Measurements from ENCODE around the gene ADARB2. TPM values are rescaled to one million over a fixed set of nuclear protein-coding genes. Genes with fewer than 3 reads are reported as not detected.
"Not testable (repeated sequence)": the region's sequence is repeated elsewhere in the genome, so short reads cannot be mapped to it uniquely, and the experiment has no call there.

The ADARB2 gene
- total RNA-seq, 8 experiments from 2014 or later: 0.13 to 2.6 (median 1.5) TPM

DNA sequence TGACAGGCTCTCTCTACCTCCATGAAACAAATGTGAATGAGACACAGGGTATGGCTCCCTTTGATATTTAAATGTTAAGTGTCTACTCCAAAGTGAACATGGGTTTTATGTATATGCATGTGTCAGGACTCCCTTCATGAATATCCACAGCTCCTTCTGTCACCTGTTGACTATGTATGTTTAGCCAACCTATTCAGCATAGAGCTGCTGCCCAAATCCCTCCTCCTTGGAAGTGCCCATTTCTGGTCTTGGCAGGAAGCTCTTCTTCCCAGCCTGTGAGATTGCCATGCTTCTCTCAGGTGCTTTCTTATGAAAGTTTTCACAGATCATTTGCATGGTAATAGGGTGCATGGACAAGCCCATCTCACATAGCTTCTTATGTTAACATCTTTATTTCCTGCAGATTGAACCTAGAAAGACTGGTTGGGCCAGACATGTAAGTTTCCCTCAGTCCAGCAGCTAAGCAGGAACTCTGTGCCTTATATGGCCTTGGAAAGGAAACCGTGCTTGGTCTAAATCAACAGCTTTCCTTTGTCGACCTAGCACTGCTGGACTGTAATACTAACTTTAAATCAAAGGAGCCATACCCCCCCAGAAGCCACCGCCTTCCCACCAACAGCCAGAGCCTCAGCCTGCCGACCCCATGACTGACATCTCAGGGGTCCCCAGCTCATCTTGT lies 288.9 kb downstream of the ADARB2 start:
- H3K4me3 ChIP-seq: no peak overlapping the region
- ATAC-seq (replicated peaks in 6 of 8): no peak
- H3K4me1 ChIP-seq (replicated peaks in 1 of 2): peaks cover 12 to 15% of the 10 kb centered on the region in 2 donors
- H3K27ac ChIP-seq: no peak overlapping the region
- in situ Hi-C loops (cut with MboI; ENCODE audit: low pct_unique_long_range_greater_than_20kb in 2 of 9, low sequenced_read_pairs in 9 of 9, unreplicated experiment in 9 of 9): no loop called here
- WGBS, 10 experiments: 0 to 47% (median 21%) methylated on average over 1 to 4 of the region's 4 CpGs; no CpG with 5 or more reads in 6 of the 10 experiments

GRCh38 chr10:1444826-1445225 lies 292.5 kb downstream of the ADARB2 start:
- 8 to 100% (median 49%) methylated on average over 1 to 2 of the region's 2 CpGs; no CpG with 5 or more reads in 4 of the 10 experiments for WGBS, 10 experiments
- no peak for ATAC-seq (replicated peaks in 6 of 8)

DNA sequence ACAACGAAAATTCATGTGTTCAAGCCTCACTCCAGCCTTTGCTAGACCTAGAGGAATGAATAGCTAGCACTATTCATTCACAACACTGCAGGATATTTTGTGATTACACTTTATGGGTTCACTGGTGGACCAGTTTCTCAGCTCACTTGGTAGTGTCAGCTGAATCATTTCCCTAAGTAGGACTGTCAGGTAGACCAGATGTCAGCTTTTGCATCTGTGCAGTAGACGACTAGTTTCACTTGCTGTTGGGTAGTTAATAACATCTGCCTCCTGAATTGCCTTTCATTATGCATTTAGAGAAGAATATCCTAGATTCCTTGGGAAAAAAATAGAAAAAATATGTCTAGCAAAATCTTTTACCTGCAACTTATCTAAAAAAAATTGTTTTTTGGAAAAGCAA lies 296.4 kb downstream of the ADARB2 start:
- in situ Hi-C loops (cut with MboI; ENCODE audit: low pct_unique_long_range_greater_than_20kb in 2 of 9, low sequenced_read_pairs in 9 of 9, unreplicated experiment in 9 of 9): no loop called here
- ATAC-seq (replicated peaks in 6 of 8): no peak
- Histone ChIP-seq H3K4me1 (replicated peaks in 1 of 2) (peaks cover 0 to 6% of the 10 kb centered on the region in 2 donors), H3K27ac (no peak overlapping the region), H3K4me3 (no peak overlapping the region)
- WGBS, 10 experiments: 0 to 81% (median 32%) methylated on average over 1 to 2 of the region's 2 CpGs; no CpG with 5 or more reads in 2 of the 10 experiments

More at GRCh38 chr10:1444826-1445225, 292.5 kb downstream of the ADARB2 start:
- H3K4me3 ChIP-seq: no peak overlapping the region
- in situ Hi-C loops (cut with MboI; ENCODE audit: low pct_unique_long_range_greater_than_20kb in 2 of 9, low sequenced_read_pairs in 9 of 9, unreplicated experiment in 9 of 9): no loop called here
- peaks cover 6 to 7% of the 10 kb centered on the region in 2 donors for H3K4me1 ChIP-seq (replicated peaks in 1 of 2)
- H3K27ac ChIP-seq: no peak overlapping the region

- Histone ChIP-seq H3K4me1 (replicated peaks in 1 of 2) (peaks cover 9 to 18% of the 10 kb centered on the region in 2 donors), H3K27ac (no peak overlapping the region), H3K4me3 (no peak overlapping the region)
- 0 to 100% (median 80%) methylated on average over 1 to 19 of the region's 22 CpGs for WGBS, 10 experiments
- peak in 5 of 8 experiments; percentile 21 to 85 (median 60) for ATAC-seq (replicated peaks in 6 of 8)
- in situ Hi-C loops (cut with MboI; ENCODE audit: low pct_unique_long_range_greater_than_20kb in 2 of 9, low sequenced_read_pairs in 9 of 9, unreplicated experiment in 9 of 9): no loop called here
Observed at GRCh38 chr10:1434912-1435692, 302.2 kb downstream of the ADARB2 start.

DNA sequence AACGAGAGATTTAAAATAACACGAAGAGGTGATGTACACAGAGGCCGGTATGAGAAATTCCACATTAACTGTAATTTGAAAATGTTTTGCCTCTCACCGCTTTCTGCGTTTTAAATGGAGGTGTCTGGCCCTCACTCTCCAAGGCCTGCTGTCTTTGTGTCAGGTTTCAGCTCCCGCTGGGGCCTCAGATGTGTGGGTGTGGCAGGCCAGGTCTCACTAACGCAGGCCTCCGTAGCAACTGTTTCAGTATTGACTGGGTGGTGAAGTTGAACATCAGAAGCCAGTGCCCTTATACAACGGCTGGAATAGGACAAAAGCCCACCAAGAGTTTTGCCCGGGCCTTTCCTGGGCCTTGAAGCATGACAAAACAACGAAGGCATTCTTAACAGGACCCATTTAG lies 303.1 kb downstream of the ADARB2 start:
- Histone ChIP-seq H3K4me1 (replicated peaks in 1 of 2) (peaks cover 9 to 18% of the 10 kb centered on the region in 2 donors), H3K4me3 (no peak overlapping the region), H3K27ac (no peak overlapping the region)
- ATAC-seq (replicated peaks in 6 of 8): no peak
- 0 to 100% (median 55%) methylated on average over 1 to 10 of the region's 11 CpGs for WGBS, 10 experiments
- in situ Hi-C loops (cut with MboI; ENCODE audit: low pct_unique_long_range_greater_than_20kb in 2 of 9, low sequenced_read_pairs in 9 of 9, unreplicated experiment in 9 of 9): no loop called here

GRCh38 chr10:1432161-1432560 lies 305.2 kb downstream of the ADARB2 start:
- WGBS, 10 experiments: 0 to 100% (median 77%) methylated on average over 1 to 3 of the region's 3 CpGs
- no peak overlapping the region for H3K27ac ChIP-seq
- no peak for ATAC-seq (replicated peaks in 6 of 8)
- in situ Hi-C loops (cut with MboI; ENCODE audit: low pct_unique_long_range_greater_than_20kb in 2 of 9, low sequenced_read_pairs in 9 of 9, unreplicated experiment in 9 of 9): no loop called here
- H3K4me1 ChIP-seq (replicated peaks in 1 of 2): peaks cover 9 to 18% of the 10 kb centered on the region in 2 donors
- no peak overlapping the region for H3K4me3 ChIP-seq

- in situ Hi-C loops (cut with MboI; ENCODE audit: low pct_unique_long_range_greater_than_20kb in 2 of 9, low sequenced_read_pairs in 9 of 9, unreplicated experiment in 9 of 9): no loop called here
- H3K4me3 ChIP-seq: no peak overlapping the region
- 0 to 100% (median 83%) methylated on average over 1 of the region's 1 CpG; no CpG with 5 or more reads in 3 of the 10 experiments for WGBS, 10 experiments
- H3K4me1 ChIP-seq (replicated peaks in 1 of 2): peaks cover 9 to 13% of the 10 kb centered on the region in 2 donors
- H3K27ac ChIP-seq: no peak overlapping the region
- ATAC-seq (replicated peaks in 6 of 8): no peak
Observed at GRCh38 chr10:1431229-1431628, 306.1 kb downstream of the ADARB2 start.

- H3K27ac ChIP-seq; H3K4me1 ChIP-seq (replicated peaks in 1 of 2); ATAC-seq (replicated peaks in 6 of 8); H3K4me3 ChIP-seq; in situ Hi-C loops (cut with MboI; ENCODE audit: low pct_unique_long_range_greater_than_20kb in 2 of 9, low sequenced_read_pairs in 9 of 9, unreplicated experiment in 9 of 9): not testable (repeated sequence)
- 0 to 92% (median 82%) methylated on average over 1 to 3 of the region's 3 CpGs for WGBS, 10 experiments
Observed at GRCh38 chr10:1427521-1428186, 309.7 kb downstream of the ADARB2 start.

DNA sequence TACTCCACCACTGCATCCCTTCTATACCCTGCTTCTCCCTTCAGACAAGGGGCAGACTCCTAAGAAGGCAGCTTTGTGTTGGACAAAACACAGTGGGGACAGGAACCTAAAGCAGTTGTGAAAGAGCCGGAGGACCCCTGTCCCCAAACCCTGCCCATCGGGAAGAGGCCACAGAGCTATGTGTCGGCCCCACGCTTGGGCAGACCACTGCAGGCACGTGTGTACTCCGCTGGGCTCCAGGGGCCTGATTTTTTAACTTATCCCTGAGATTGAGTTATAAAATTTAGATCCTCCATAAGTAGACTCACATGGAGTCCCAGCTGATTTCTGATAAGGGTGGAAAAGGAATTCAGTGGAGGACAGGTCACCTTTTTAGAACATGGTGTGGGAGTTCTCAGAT lies 310.5 kb downstream of the ADARB2 start:
- WGBS, 10 experiments: 17 to 93% (median 40%) methylated on average over 2 to 5 of the region's 6 CpGs; no CpG with 5 or more reads in 7 of the 10 experiments
- no peak for ATAC-seq (replicated peaks in 6 of 8)

GRCh38 chr10:1425879-1426278 lies 311.4 kb downstream of the ADARB2 start:
- ATAC-seq (replicated peaks in 6 of 8): no peak
- in situ Hi-C loops (cut with MboI; ENCODE audit: low pct_unique_long_range_greater_than_20kb in 2 of 9, low sequenced_read_pairs in 9 of 9, unreplicated experiment in 9 of 9): no loop called here

More for the DNA sequence above, 310.5 kb downstream of the ADARB2 start:
- H3K27ac ChIP-seq: no peak overlapping the region
- H3K4me3 ChIP-seq: no peak overlapping the region
- in situ Hi-C loops (cut with MboI; ENCODE audit: low pct_unique_long_range_greater_than_20kb in 2 of 9, low sequenced_read_pairs in 9 of 9, unreplicated experiment in 9 of 9): no loop called here
- no peaks in the 10 kb centered on the region for H3K4me1 ChIP-seq (replicated peaks in 1 of 2)

DNA sequence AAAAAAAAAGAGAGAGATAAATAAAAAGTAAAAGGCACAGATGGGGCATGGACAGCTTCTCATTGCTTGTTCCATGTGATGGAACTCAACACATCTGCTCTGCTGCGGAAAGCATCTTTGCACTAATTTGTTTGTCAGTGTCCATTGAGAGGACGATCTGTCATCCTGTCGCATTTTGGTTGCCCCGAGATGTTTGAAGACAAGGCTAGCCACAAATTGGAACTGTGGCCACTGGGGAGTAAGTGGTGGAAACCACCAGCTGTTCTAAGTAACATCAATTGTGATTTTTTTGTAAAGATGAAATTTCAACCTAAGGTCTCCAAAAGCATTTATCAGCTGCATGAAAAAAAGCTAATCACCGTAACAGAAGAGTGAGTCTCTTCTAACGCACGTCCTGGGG lies 312.7 kb downstream of the ADARB2 start:
- no peak for ATAC-seq (replicated peaks in 6 of 8)
- peaks cover 6 to 9% of the 10 kb centered on the region in 2 donors for H3K4me1 ChIP-seq (replicated peaks in 1 of 2)
- in situ Hi-C loops (cut with MboI; ENCODE audit: low pct_unique_long_range_greater_than_20kb in 2 of 9, low sequenced_read_pairs in 9 of 9, unreplicated experiment in 9 of 9): no loop called here
- H3K4me3 ChIP-seq: no peak overlapping the region
- no peak overlapping the region for H3K27ac ChIP-seq
- WGBS, 10 experiments: 20 to 80% (median 67%) methylated on average over 1 to 7 of the region's 7 CpGs; no CpG with 5 or more reads in 3 of the 10 experiments

More at GRCh38 chr10:1425879-1426278, 311.4 kb downstream of the ADARB2 start:
- Histone ChIP-seq H3K4me3 (no peak overlapping the region), H3K27ac (no peak overlapping the region), H3K4me1 (replicated peaks in 1 of 2) (peaks cover 2 to 6% of the 10 kb centered on the region in 2 donors)
- WGBS, 10 experiments: 0 to 82% (median 71%) methylated on average over 1 to 7 of the region's 7 CpGs; no CpG with 5 or more reads in 2 of the 10 experiments

- WGBS, 10 experiments: 14 to 100% (median 50%) methylated on average over 1 to 2 of the region's 2 CpGs; no CpG with 5 or more reads in 6 of the 10 experiments
- Histone ChIP-seq H3K4me3 (no peak overlapping the region), H3K4me1 (replicated peaks in 1 of 2) (peaks cover 6 to 12% of the 10 kb centered on the region in 2 donors), H3K27ac (no peak overlapping the region)
- in situ Hi-C loops (cut with MboI; ENCODE audit: low pct_unique_long_range_greater_than_20kb in 2 of 9, low sequenced_read_pairs in 9 of 9, unreplicated experiment in 9 of 9): no loop called here
- ATAC-seq (replicated peaks in 6 of 8): no peak
Observed at GRCh38 chr10:1423676-1424253, 313.6 kb downstream of the ADARB2 start.
